Effector memory CD8-positive, alpha-beta T cell (primary cell): Measurements from ENCODE around the gene ERBB2.
A peak's percentile ranks its signal among the peaks of the same experiment; 100 is the strongest.

Experiments
- ATAC-seq: fragments of 150-1000 bp; cut with Tn5 transposase; replicated peaks from 2 replicates; pipeline ENCODE4 v1.10.0; 2021; ENCODE audit warnings: mild to moderate bottlenecking, moderate library complexity
- DNase-seq, 3 experiments: peaks; one replicate each; pipeline ENCODE4 v3.0.0; 2021
- H3K27ac Mint-ChIP-seq, 2 donors: one replicate each; pipeline ENCODE4 v1.8.0; 2022; ENCODE audit warnings: mild to moderate bottlenecking in 2 of 2, mixed read lengths in 2 of 2, moderate library complexity in 2 of 2
- H3K27me3 Mint-ChIP-seq, 2 donors: one replicate each; pipeline ENCODE4 v1.8.0; 2022; ENCODE audit warnings: mixed read lengths in 2 of 2
- H3K36me3 Mint-ChIP-seq: one replicate; pipeline ENCODE4 v1.8.0; 2022; ENCODE audit warnings: mild to moderate bottlenecking, moderate library complexity, mixed read lengths; ENCODE audit not compliant: insufficient read depth
- H3K4me1 Mint-ChIP-seq, 2 donors: one replicate each; pipeline ENCODE4 v1.8.0; 2022; ENCODE audit warnings: low read depth in 2 of 2, mixed read lengths in 2 of 2
- H3K4me3 Mint-ChIP-seq, 2 donors: one replicate each; pipeline ENCODE4 v1.8.0; 2022; ENCODE audit warnings: mild to moderate bottlenecking in 2 of 2, mixed read lengths in 2 of 2, moderate library complexity in 2 of 2
- H3K9me3 Mint-ChIP-seq, 2 donors: one replicate each; pipeline ENCODE4 v1.8.0; 2022; ENCODE audit warnings: mixed read lengths in 2 of 2

ERBB2 gene

DNA sequence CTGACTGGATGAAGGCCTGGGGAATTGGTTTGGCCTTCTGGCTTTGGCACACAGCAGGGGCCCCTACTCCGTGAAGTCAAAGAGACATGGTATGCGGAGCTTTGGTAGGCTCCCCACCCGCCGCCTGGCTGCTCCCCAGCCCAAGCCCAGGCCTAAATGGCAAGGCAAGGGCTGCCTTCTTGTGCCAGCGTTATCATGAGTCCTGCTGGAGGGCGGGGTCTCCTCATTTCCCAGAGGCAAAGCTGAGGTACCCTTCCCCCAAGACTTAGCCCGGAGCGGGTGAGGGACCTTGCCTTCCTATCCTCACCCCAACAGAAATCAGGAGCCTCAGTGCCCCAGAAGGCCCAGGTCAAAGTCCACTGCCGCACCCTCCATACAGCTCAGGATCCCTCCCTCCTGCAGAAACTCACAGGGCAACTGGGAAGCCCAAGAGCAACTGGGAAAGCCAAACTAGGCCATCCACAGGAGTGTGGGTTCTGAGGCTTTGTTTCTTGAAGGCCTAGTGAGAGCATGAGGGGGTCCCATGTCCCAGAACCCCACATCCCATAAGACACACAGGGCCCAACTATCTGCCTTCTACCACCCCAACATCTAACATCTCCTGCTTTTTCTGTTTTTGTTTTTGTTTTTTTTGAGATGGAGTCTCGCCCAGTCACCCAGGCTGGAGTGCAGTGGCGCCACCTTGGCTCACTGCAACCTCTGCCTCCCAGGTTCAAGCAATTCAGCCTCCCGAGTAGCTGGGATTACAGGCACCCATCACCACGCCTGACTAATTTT, 21.3 kb upstream of the ERBB2 start:
- DNase-seq: no peak
- Mint-ChIP-seq H3K9me3 (no peaks in the 10 kb centered on the region), H3K4me1 (peaks cover 57 to 59% of the 10 kb centered on the region in 2 donors)

DNA sequence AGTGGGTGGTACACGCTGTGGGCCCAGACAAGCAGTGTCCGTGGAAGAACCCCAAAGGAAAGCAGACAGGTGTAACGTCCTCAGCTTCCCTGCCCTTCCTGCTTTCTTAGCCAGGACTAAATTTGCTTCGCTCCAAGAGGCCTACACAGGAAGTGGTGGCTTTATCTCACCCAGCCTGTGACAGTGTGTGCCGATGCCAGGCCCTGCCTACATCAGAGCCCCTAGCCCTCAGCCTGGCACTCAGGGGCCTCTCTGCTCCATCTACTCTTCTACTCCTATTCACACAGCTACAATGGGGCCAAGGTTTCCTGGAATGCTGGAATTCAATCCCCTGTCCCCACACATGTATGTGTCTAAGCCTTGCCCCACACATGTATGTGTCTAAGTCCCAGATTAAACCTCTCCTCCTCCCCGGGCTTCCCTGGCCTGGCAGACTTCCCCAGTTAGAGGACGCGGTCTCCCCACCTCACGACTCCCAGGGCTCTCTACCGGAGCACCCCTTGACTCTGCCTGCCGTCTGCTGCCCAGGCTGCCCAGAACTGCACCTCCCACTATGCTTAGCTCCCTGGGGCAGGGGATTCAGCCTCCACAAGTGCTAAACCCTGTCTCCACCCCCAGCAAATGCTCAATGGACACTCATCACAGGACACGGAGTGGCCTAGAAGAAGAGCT, 20.2 kb upstream of the ERBB2 start:
- no peaks in the 10 kb centered on the region for H3K27me3 Mint-ChIP-seq
- ATAC-seq (peak; percentile 74), DNase-seq (peak; percentile 25 to 41 (median 38))
- H3K27ac Mint-ChIP-seq: peak overlapping the region; percentile 95 to 98
- peaks cover 57 to 59% of the 10 kb centered on the region in 2 donors for H3K4me1 Mint-ChIP-seq
- no peaks in the 10 kb centered on the region for H3K9me3 Mint-ChIP-seq
- H3K36me3 Mint-ChIP-seq: peaks cover 8% of the 10 kb centered on the region
- H3K4me3 Mint-ChIP-seq: peak overlapping the region; percentile 58 to 69

More for the DNA sequence above, 21.3 kb upstream of the ERBB2 start:
- H3K4me3 Mint-ChIP-seq: peak overlapping the region; percentile 58 to 69
- ATAC-seq: no peak
- H3K36me3 Mint-ChIP-seq: peaks cover 4% of the 10 kb centered on the region
- peak overlapping the region; percentile 95 to 98 for H3K27ac Mint-ChIP-seq
- no peaks in the 10 kb centered on the region for H3K27me3 Mint-ChIP-seq

- Mint-ChIP-seq H3K36me3 (peaks cover 13% of the 10 kb centered on the region), H3K27ac (no peak overlapping the region), H3K4me3 (no peak overlapping the region), H3K27me3 (no peaks in the 10 kb centered on the region), H3K9me3 (peaks cover 0 to 5% of the 10 kb centered on the region in 2 donors), H3K4me1 (peaks cover 43 to 46% of the 10 kb centered on the region in 2 donors)
- ATAC-seq: no peak
- no peak for DNase-seq
These were observed 16.4 kb upstream of the ERBB2 start for GRCh38 chr17:39683295-39683939.

GRCh38 chr17:39684369-39685192, 15.3 kb upstream of the ERBB2 start:
- no peaks in the 10 kb centered on the region for H3K27me3 Mint-ChIP-seq
- H3K4me3 Mint-ChIP-seq: no peak overlapping the region
- H3K36me3 Mint-ChIP-seq: peaks cover 13% of the 10 kb centered on the region
- ATAC-seq: no peak
- no peak for DNase-seq
- peaks cover 0 to 12% of the 10 kb centered on the region in 2 donors for H3K9me3 Mint-ChIP-seq
- H3K27ac Mint-ChIP-seq: no peak overlapping the region
- H3K4me1 Mint-ChIP-seq: peaks cover 39 to 41% of the 10 kb centered on the region in 2 donors

DNA sequence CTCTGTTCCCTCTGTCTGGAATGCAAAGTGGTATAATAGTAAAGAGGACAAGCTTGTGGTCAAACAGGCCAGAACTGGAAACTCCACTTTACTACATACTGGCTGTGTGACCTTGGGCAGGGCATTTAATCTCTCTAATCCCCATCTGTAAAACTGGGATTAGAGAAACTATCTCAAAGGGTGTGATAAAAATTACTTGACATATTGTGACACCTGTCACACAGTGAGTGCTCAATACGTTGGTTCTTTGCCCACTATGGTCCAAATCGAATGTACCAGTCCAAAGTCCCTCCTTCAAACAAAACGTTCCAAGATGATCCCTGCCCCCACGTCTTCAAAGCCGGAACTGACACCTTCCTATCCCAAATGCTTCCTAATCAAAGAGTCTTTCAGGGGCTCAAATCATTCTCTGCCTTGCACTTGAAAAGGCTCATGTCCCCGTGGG, 12.7 kb upstream of the ERBB2 start:
- H3K9me3 Mint-ChIP-seq: peaks cover 0 to 12% of the 10 kb centered on the region in 2 donors
- no peaks in the 10 kb centered on the region for H3K27me3 Mint-ChIP-seq
- H3K4me1 Mint-ChIP-seq: peaks cover 22 to 28% of the 10 kb centered on the region in 2 donors
- no peak for ATAC-seq
- H3K27ac Mint-ChIP-seq: peak overlapping the region in 1 of 2 donors; percentile 96
- peak overlapping the region; percentile 94 for H3K4me3 Mint-ChIP-seq
- no peak for DNase-seq
- H3K36me3 Mint-ChIP-seq: peaks cover 8% of the 10 kb centered on the region

DNA sequence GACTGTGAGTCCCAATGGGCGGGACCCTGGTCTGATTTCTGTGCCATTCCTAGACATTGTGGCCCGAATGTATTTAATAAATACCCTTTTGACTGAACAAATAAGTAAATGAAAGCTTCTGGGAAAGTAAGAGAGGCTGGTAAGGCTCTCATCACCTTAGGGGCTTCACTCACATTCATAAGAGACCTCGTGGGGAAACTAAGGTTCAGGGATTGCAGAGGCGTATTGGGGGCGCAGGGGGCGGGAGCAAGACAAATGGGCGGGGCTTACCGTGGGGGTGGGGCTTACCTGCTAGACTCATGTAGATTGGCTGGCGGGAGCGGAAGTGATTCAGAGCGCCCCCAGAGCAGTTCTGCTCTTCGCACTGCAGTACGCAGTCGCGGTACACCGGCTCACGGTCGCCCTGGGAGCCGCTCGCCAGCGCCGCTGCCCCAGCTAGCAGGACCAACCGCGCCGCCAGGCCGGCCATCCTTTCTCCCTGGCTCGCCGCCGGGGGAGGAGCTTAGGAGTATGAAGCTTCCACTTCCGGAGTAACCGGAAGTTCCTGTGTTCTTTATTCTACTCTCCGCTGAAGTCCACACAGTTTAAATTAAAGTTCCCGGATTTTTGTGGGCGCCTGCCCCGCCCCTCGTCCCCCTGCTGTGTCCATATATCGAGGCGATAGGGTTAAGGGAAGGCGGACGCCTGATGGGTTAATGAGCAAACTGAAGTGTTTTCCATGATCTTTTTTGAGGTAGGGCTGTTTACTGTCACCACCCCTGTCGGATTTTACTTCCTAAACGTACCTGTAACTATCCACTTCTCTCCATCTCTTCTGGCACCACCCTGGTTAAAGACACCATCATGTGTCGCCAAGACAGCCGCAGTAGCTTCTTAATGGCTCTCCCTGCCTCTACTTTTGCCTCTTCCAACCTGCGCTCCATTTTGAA, 12.1 kb upstream of the ERBB2 start, which contains the start of gene PGAP3:
PGAP3 (minus strand) TSS at position 512 of the 929 bp plus-strand sequence; CDS start at position 469, 43 bp downstream.
- H3K4me3 Mint-ChIP-seq: peak within 1 kb of the TSS; percentile 94
- peak; percentile 69 to 82 (median 72) for DNase-seq
- ATAC-seq: peak; percentile 89
- H3K36me3 Mint-ChIP-seq: peaks cover 8% of the 10 kb centered on the region
- no peaks in the 10 kb centered on the region for H3K27me3 Mint-ChIP-seq
- peak within 1 kb of the TSS; percentile 96 to 98 for H3K27ac Mint-ChIP-seq
- H3K9me3 Mint-ChIP-seq: peaks cover 0 to 12% of the 10 kb centered on the region in 2 donors
- peaks cover 22 to 25% of the 10 kb centered on the region in 2 donors for H3K4me1 Mint-ChIP-seq

- Mint-ChIP-seq H3K4me1 (peaks cover 22 to 25% of the 10 kb centered on the region in 2 donors), H3K27ac (peak overlapping the region; percentile 96 to 98), H3K36me3 (peaks cover 8% of the 10 kb centered on the region), H3K4me3 (peak overlapping the region; percentile 94), H3K9me3 (peaks cover 0 to 12% of the 10 kb centered on the region in 2 donors), H3K27me3 (no peaks in the 10 kb centered on the region)
- no peak for ATAC-seq
- no peak for DNase-seq
These were observed 11.4 kb upstream of the ERBB2 start for GRCh38 chr17:39688475-39688835.

- DNase-seq: no peak
- H3K27ac Mint-ChIP-seq: peak overlapping the region; percentile 96 to 98
- H3K4me1 Mint-ChIP-seq: peaks cover 22 to 25% of the 10 kb centered on the region in 2 donors
- peak overlapping the region; percentile 94 for H3K4me3 Mint-ChIP-seq
- H3K9me3 Mint-ChIP-seq: peaks cover 0 to 12% of the 10 kb centered on the region in 2 donors
- peaks cover 8% of the 10 kb centered on the region for H3K36me3 Mint-ChIP-seq
- no peaks in the 10 kb centered on the region for H3K27me3 Mint-ChIP-seq
- ATAC-seq: no peak
These were observed 10.9 kb upstream of the ERBB2 start for GRCh38 chr17:39688945-39689344.

DNA sequence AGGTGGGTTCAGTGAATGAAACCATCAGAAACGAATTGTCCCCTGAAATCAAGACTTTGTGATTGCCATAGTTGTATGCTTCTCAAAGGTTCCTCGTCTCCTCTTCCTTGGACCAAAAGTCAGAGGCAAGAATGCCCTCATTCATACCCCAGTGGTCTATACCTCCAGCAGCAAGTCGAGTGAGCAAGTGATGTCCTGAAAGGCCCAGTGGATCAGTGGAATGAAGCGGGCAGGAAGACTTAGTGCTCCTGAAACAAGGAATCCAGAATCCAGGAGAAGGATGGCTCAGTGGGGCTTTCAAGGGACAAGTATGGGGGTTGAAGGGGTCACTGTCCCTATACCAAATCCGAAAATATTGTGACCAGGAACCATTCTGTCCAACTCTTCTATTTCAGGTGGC, 5.3 kb upstream of the ERBB2 start:
- H3K27ac Mint-ChIP-seq: no peak overlapping the region
- DNase-seq (no peak), ATAC-seq (no peak)
- H3K4me3 Mint-ChIP-seq: no peak overlapping the region
- H3K4me1 Mint-ChIP-seq: peaks cover 1 to 2% of the 10 kb centered on the region in 2 donors
- H3K27me3 Mint-ChIP-seq: peaks cover 17 to 21% of the 10 kb centered on the region in 2 donors
- H3K9me3 Mint-ChIP-seq: no peaks in the 10 kb centered on the region
- peaks cover 1% of the 10 kb centered on the region for H3K36me3 Mint-ChIP-seq

- H3K9me3 Mint-ChIP-seq: no peaks in the 10 kb centered on the region
- H3K4me3 Mint-ChIP-seq: no peak overlapping the region
- H3K27me3 Mint-ChIP-seq: peaks cover 21 to 26% of the 10 kb centered on the region in 2 donors
- peaks cover 4% of the 10 kb centered on the region in 2 donors for H3K4me1 Mint-ChIP-seq
- no peak overlapping the region for H3K27ac Mint-ChIP-seq
- no peak for ATAC-seq
- peaks cover 3% of the 10 kb centered on the region for H3K36me3 Mint-ChIP-seq
- DNase-seq: no peak
These were observed 4.8 kb upstream of the ERBB2 start for GRCh38 chr17:39695089-39695474.

- Mint-ChIP-seq H3K4me1 (peaks cover 4% of the 10 kb centered on the region in 2 donors), H3K4me3 (no peak overlapping the region), H3K27me3 (peaks cover 34 to 42% of the 10 kb centered on the region in 2 donors), H3K27ac (no peak overlapping the region), H3K9me3 (no peaks in the 10 kb centered on the region), H3K36me3 (peaks cover 3% of the 10 kb centered on the region)
- no peak for ATAC-seq
- DNase-seq: no peak
These were observed 3.1 kb upstream of the ERBB2 start for GRCh38 chr17:39696731-39697130.

GRCh38 chr17:39697961-39698360, 1.9 kb upstream of the ERBB2 start:
- Mint-ChIP-seq H3K27me3 (peaks cover 35 to 47% of the 10 kb centered on the region in 2 donors), H3K4me1 (peaks cover 4% of the 10 kb centered on the region in 2 donors)
- no peak for ATAC-seq

More at GRCh38 chr17:39697961-39698360, 1.9 kb upstream of the ERBB2 start:
- Mint-ChIP-seq H3K4me3 (no peak overlapping the region), H3K36me3 (peaks cover 3% of the 10 kb centered on the region), H3K27ac (no peak overlapping the region), H3K9me3 (no peaks in the 10 kb centered on the region)
- DNase-seq: no peak
